ENCODE data around the gene VRTN. TPM values are rescaled to one million over a fixed set of nuclear protein-coding genes. Genes with fewer than 3 reads are reported as not detected.

Gene VRTN
- total and polyA plus RNA-seq, 2 of the 8 experiments (the other 6 are each of a cell fraction or from before 2014, with no cell fraction given), result 133 to 148 TPM

DNA sequence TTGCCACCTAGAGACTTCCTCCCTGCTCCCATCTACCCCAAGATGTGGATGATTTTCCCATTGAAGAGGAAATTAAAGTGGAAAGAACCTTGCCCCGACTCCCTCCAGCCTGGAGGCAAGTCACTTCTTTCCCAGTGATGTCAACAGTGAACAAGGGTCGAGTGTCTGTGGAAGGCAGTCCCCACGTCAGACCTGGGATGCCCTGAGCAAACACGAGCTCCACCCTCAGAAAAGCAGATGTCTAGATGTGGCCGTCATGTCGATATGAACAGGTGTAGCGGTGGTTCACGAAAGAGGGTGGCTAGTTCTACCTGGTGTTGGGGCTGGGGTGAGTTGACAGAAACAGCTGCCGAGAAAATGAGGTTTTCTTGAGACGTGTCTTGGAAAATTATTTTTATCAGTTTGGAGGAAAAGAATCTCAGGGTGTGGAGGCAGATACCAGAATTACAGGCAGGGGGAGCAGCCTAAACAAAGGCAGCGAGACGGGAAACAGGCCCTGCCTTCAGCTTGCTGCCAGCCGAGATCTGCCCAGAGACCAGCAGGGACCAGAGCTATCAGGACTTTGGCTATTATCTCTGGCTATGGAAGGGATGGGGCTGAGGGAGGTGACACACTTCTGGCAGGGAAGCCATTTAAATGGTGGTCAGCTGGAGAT, 51.9 kb downstream of the VRTN start (continued):
- TF ChIP-seq ASH2L (IDR thresholded peaks at IDR 0.05; ENCODE audit: low read length) (no peak), BCL11A (IDR thresholded peaks at IDR 0.05; ENCODE audit: low read depth in 2 of 2, low read length in 2 of 2) (no peak), CHD7 (IDR thresholded peaks at IDR 0.05; ENCODE audit: insufficient replicate concordance, low read length) (no peak), TAF1 (IDR thresholded peaks at IDR 0.05; ENCODE audit: low read depth, low read length) (0 out of 2 replicates have a peak, but pooled peaks have one; percentile 13), RNF2 (IDR thresholded peaks at IDR 0.05; ENCODE audit: borderline replicate concordance, low read depth, low read length, missing control alignments, poor library complexity, severe bottlenecking) (no peak), CBX8 (IDR thresholded peaks at IDR 0.05; ENCODE audit: borderline replicate concordance, low read depth, low read length) (no peak)
- TF ChIP-seq, protein P1, sequence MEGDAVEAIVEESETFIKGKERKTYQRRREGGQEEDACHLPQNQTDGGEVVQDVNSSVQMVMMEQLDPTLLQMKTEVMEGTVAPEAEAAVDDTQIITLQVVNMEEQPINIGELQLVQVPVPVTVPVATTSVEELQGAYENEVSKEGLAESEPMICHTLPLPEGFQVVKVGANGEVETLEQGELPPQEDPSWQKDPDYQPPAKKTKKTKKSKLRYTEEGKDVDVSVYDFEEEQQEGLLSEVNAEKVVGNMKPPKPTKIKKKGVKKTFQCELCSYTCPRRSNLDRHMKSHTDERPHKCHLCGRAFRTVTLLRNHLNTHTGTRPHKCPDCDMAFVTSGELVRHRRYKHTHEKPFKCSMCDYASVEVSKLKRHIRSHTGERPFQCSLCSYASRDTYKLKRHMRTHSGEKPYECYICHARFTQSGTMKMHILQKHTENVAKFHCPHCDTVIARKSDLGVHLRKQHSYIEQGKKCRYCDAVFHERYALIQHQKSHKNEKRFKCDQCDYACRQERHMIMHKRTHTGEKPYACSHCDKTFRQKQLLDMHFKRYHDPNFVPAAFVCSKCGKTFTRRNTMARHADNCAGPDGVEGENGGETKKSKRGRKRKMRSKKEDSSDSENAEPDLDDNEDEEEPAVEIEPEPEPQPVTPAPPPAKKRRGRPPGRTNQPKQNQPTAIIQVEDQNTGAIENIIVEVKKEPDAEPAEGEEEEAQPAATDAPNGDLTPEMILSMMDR (IDR thresholded peaks at IDR 0.05; ENCODE audit: control extremely low read depth in 1 of 3, insufficient read depth in 1 of 3, low read depth in 1 of 3, low read length in 3 of 3), result peak in 2 of 3 experiments; percentile 42 to 53; a peak in 3 of 4 replicates
